ENCODE measurements around the gene FUT1. TPM values are rescaled to one million over a fixed set of nuclear protein-coding genes. Genes with fewer than 3 reads are reported as not detected.
"Not testable (repeated sequence)": the region's sequence is repeated elsewhere in the genome, so short reads cannot be mapped to it uniquely, and the experiment has no call there.

FUT1 gene
- total RNA-seq, 2 donors from 2014 or later = 0.27 to 0.99 TPM

DNA sequence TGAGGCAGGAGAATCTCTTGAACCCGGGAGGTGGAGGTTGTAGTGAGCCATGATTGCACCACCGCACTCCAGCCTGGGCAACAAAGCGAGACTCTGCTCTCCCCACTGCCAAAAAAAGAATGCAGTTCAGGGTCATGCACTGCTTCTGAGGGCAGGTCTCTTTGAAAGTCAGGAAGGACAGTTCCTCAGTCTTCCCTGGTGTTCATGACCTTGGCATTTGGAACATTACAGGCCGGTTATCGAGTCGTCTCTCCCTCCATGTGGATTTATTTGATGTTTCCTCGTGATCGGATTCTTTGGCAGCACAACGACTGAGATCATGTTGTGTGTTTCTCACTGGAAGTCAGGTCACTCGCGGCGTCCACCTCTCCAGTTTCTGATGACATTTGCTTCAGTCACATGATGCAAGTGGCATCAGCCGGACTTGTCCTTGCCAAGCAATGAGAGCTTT is 20.1 kb upstream of the FUT1 start:
- DNase-seq (ENCODE audit: low spot score) = no peak
- Histone ChIP-seq H3K4me3 (no peak overlapping the region), H3K27ac (no peak overlapping the region), H3K27me3 (replicated peaks; ENCODE audit: insufficient read depth) (no peaks in the 10 kb centered on the region), H3K36me3 (no peaks in the 10 kb centered on the region), H3K9me3 (no peaks in the 10 kb centered on the region), H3K4me1 (ENCODE audit: control insufficient read depth in 1 of 2, low read depth in 2 of 2) (no peaks in the 10 kb centered on the region)
- no peak for ATAC-seq (ENCODE audit: insufficient number of reproducible peaks, low FRiP score, low read depth)
- TF ChIP-seq, protein P1, sequence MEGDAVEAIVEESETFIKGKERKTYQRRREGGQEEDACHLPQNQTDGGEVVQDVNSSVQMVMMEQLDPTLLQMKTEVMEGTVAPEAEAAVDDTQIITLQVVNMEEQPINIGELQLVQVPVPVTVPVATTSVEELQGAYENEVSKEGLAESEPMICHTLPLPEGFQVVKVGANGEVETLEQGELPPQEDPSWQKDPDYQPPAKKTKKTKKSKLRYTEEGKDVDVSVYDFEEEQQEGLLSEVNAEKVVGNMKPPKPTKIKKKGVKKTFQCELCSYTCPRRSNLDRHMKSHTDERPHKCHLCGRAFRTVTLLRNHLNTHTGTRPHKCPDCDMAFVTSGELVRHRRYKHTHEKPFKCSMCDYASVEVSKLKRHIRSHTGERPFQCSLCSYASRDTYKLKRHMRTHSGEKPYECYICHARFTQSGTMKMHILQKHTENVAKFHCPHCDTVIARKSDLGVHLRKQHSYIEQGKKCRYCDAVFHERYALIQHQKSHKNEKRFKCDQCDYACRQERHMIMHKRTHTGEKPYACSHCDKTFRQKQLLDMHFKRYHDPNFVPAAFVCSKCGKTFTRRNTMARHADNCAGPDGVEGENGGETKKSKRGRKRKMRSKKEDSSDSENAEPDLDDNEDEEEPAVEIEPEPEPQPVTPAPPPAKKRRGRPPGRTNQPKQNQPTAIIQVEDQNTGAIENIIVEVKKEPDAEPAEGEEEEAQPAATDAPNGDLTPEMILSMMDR (IDR thresholded peaks at IDR 0.05) = no peak

DNA sequence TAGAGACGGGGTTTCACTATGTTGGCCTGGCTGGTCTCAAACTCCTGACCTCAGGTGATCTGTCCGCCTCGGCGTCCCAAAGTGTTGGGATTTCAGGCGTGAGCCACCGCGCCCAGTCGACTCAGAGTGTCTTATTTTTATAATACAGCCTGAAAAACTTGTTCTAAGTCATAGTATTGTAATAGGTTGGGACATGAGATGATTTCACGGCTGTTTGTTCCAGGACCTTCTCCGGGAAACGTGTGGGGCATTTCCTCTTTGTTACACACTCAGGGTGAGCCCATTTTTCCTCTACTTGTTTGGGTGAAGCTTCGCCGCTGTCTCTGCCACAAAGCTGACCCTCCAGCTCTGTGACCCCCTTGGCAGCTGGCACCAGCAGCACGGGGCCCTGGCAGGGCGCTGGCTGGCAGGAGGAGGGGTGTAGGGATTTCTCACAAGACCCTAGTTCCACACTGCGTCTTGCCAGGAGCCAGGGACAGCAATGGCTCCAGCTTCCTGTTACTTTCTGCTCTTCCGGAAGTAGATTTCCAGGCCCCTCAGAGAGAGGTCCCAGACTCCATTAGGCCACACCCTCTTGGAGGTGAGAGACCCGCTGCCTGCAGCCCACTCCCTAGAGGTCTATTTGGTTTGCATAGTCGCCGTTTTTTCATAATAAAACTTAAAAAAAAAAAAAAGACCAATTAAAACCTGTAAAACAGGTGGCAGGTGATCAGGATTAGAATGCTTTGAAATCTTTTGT is 18.5 kb upstream of the FUT1 start:
- Histone ChIP-seq H3K9me3 (no peaks in the 10 kb centered on the region), H3K27me3 (replicated peaks; ENCODE audit: insufficient read depth) (no peaks in the 10 kb centered on the region), H3K4me1 (ENCODE audit: control insufficient read depth in 1 of 2, low read depth in 2 of 2) (no peaks in the 10 kb centered on the region), H3K27ac (no peak overlapping the region), H3K4me3 (no peak overlapping the region), H3K36me3 (no peaks in the 10 kb centered on the region)
- DNase-seq (ENCODE audit: low spot score) (no peak), ATAC-seq (ENCODE audit: insufficient number of reproducible peaks, low FRiP score, low read depth) (no peak)
- TF ChIP-seq, protein P1 (IDR thresholded peaks at IDR 0.05) = no peak

DNA sequence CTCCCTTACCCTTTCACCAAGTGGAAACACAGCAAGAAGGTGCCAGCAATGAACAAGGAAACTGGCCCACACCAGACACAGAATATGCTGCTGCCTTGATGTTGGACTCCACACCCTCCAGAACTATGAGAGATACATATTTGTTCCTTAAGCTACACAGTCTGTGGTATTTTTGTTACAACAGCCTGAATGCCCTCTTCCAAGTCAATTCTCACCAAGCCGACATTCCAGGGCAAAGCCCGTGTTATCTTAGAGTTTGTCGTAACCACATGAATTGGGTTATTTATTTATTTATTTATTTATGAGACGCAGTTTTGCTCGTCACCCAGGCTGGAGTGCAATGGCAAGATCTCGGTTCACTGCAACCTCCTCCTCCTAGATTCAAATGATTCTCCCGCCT is 17.8 kb upstream of the FUT1 start:
- no peak overlapping the region for H3K27ac ChIP-seq
- ATAC-seq (ENCODE audit: insufficient number of reproducible peaks, low FRiP score, low read depth) (no peak), DNase-seq (ENCODE audit: low spot score) (no peak)
- H3K4me3 ChIP-seq = no peak overlapping the region
- H3K4me1 ChIP-seq (ENCODE audit: control insufficient read depth in 1 of 2, low read depth in 2 of 2) = no peaks in the 10 kb centered on the region
- H3K36me3 ChIP-seq = no peaks in the 10 kb centered on the region
- H3K27me3 ChIP-seq (replicated peaks; ENCODE audit: insufficient read depth) = no peaks in the 10 kb centered on the region
- H3K9me3 ChIP-seq = no peaks in the 10 kb centered on the region
- TF ChIP-seq, protein P1 (IDR thresholded peaks at IDR 0.05) = no peak

DNA sequence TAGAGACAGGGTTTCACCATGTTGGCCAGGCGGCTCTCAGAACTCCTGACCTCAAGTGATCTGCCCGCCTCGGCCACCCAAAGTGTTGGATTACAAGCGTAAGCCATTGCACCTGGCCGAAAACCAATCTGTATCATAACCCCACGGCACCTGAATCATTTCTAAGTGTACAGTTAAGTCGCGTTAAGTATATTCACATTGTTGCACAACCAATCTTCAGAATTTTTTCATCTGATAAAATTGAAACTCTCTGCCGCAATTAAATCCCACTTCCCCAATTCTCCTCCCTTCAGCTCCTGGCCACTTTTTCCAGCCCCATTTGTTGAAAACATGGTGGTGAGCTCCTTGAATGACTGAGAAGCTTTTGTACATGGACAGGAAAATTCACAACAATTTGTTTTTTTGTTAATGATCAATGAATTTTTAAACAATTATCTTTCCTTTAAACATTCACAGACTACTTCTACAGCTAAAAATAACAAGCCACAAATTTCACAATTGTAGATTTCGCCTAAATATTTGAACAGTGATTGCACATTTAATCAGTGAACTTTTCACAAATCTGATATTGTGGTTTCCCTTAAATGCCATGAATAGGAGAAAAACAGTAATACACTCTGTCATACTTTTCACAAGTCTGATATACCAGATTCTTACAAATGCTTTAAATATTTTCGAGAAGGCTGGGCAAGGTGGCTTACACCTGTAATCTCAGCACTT is 16.7 kb upstream of the FUT1 start:
- ATAC-seq (ENCODE audit: insufficient number of reproducible peaks, low FRiP score, low read depth) = no peak
- H3K27ac ChIP-seq = no peak overlapping the region

DNA sequence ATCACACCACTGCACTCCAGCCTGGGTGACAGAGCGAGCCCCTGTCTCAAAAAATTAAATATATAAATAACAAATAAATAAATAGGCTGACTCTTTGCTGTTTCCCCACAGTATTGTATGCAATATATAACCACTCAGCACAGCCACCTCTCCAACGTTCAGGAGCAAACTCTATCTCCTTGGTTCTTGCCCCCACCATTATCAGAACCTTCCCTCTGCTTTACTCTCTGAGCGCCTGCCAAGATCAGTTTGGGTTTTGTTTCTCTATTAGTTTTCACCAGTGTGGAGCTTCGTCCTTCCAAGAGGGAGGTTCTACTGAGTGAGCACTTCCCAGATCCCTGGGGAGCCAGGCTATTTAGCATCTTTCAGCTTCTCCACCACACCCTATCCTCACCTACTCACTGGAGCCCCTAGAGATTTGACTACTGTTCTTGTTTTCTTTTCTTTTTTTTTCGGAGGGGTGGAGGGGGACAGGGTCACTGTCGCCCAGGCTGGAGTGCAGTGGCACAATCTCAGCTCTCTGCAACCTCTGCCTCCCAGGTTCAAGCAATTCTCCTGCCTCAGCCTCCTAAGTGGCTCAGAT is 15.8 kb upstream of the FUT1 start:
- H3K36me3 ChIP-seq; H3K27ac ChIP-seq; H3K9me3 ChIP-seq; ATAC-seq (ENCODE audit: insufficient number of reproducible peaks, low FRiP score, low read depth); DNase-seq (ENCODE audit: low spot score); H3K4me1 ChIP-seq (ENCODE audit: control insufficient read depth in 1 of 2, low read depth in 2 of 2); H3K27me3 ChIP-seq (replicated peaks; ENCODE audit: insufficient read depth); H3K4me3 ChIP-seq: not testable (repeated sequence)

More for the DNA sequence above, 16.7 kb upstream of the FUT1 start:
- H3K4me3 ChIP-seq = no peak overlapping the region
- TF ChIP-seq, protein P1 (IDR thresholded peaks at IDR 0.05) = no peak
- no peaks in the 10 kb centered on the region for H3K4me1 ChIP-seq (ENCODE audit: control insufficient read depth in 1 of 2, low read depth in 2 of 2)
- H3K36me3 ChIP-seq = no peaks in the 10 kb centered on the region
- DNase-seq (ENCODE audit: low spot score) = no peak
- H3K9me3 ChIP-seq = no peaks in the 10 kb centered on the region
- H3K27me3 ChIP-seq (replicated peaks; ENCODE audit: insufficient read depth) = no peaks in the 10 kb centered on the region

DNA sequence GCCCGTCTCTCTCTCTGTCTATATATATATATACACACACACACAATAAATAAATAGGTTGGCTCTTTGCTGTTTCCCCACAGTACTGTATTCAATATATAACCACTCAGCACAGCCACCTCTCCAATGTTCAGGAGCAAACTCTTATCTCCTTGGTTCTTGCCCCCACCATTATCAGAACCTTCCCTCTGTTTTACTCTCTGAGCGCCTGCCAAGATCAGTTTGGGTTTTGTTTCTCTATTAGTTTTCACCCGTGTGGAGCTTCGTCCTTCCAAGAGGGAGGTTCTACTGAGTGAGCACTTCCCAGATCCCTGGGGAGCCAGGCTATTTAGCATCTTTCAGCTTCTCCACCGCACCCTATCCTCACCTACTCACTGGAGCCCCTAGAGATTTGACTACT is 13.4 kb upstream of the FUT1 start:
- not testable (repeated sequence) for H3K27me3 ChIP-seq (replicated peaks; ENCODE audit: insufficient read depth); DNase-seq (ENCODE audit: low spot score); H3K27ac ChIP-seq; ATAC-seq (ENCODE audit: insufficient number of reproducible peaks, low FRiP score, low read depth); H3K36me3 ChIP-seq; H3K9me3 ChIP-seq; H3K4me3 ChIP-seq; H3K4me1 ChIP-seq (ENCODE audit: control insufficient read depth in 1 of 2, low read depth in 2 of 2)

Measured in thoracic aorta (tissue), 2 donors.